ENCODE results near the gene KIAA1671. TPM values are rescaled to one million over a fixed set of nuclear protein-coding genes. Genes with fewer than 3 reads are reported as not detected.
"Not testable (repeated sequence)": the region's sequence is repeated elsewhere in the genome, so short reads cannot be mapped to it uniquely, and the experiment has no call there.

Gene KIAA1671
- 10 to 100 TPM in 4 of 8 experiments, 1 to 10 TPM in 4; 4.2 to 27.9 (median 10.2) TPM for total RNA-seq

DNA sequence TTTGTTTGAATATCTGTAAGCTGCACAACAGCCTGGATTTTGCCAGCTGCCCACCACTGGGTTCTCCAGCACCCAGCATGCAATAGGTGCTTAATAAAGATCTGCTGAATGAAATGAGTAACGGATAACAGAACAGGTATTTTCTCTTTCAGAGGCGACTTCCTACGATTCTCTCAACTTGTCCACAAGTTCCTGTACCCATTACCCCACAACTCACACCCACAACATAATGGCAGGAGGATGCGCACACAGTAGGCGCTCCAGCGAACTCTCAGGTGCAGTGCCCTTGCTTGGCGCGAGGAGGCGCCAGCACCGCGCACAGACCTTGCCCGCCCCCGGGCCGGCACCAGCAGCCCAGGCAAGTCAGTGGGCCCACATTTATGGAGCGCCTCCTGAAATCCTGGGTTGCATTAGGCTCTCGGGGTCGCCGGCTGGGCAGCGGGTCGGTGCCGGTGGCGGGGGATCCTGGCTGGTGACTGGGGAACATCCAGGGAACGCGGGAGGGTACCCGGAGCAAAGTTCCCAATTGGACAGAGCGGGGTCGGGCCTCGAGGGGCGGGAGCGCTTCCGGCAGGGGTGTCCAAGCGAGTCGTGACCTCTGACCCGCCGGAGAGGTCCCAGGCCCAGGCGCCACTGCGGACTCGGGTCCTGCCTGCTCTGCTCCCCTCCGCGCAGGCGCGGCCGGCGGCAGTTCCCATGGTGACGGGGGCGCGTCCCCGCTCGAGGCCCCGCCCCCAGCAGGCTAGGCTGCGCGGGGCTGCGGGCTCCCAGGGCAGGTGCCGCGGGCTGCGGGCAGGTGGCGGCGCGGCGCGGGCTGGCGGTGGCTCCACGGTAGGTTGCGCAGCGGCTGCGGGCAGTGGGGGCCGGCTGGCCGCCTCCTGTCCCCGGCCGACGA is at the start of gene KIAA1671:
Gene KIAA1671, plus strand, starts transcription at position 775 of the 895 bp plus-strand sequence. CDS start 75,284 bp downstream, outside the sequence.
- ATAC-seq (replicated peaks in 6 of 8): peak; percentile 82 to 92 (median 89)
- Histone ChIP-seq H3K4me3 (peak within 1 kb of the TSS; percentile 52 to 76 (median 66)), H3K4me1 (replicated peaks in 1 of 2) (peaks cover 11 to 14% of the 10 kb centered on the region in 2 donors), H3K27ac (peak within 1 kb of the TSS; percentile 30 to 79)
- 0 to 50% (median 27%) methylated on average over 1 to 3 of the region's 71 CpGs; no CpG with 5 or more reads in 4 of the 10 experiments for WGBS, 10 experiments
- in situ Hi-C loops (cut with MboI; ENCODE audit: low pct_unique_long_range_greater_than_20kb in 2 of 9, low sequenced_read_pairs in 9 of 9, unreplicated experiment in 9 of 9): loop anchor here in 2 of 9 experiments (5.0 to 10.0 kb wide), 2 partner anchors 95 to 103 kb away; no protein-coding TSS in a partner anchor

DNA sequence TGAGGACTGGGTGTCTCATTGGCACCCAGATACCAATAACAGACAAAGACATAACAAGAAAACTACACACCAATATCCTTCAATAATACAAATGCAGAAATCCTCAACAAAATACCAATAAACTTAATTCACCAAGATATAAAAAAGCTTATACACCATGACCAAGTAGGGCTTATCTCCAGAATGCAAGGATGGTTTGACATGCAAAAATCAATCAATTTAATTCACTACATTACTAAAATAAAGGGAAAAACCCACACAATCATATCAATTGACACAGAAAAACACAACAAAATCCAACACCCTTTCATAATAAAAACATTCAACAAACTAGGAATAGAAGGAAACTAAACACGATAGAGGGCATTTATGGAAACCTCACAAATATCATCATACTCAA is 46.6 kb upstream of the KIAA1671 start:
- 25 to 100% (median 96%) methylated on average over 1 of the region's 1 CpG; no CpG with 5 or more reads in 4 of the 10 experiments for WGBS, 10 experiments
- no peak for ATAC-seq (replicated peaks in 6 of 8)
- Histone ChIP-seq H3K4me1 (replicated peaks in 1 of 2) (no peaks in the 10 kb centered on the region), H3K4me3 (no peak overlapping the region), H3K27ac (no peak overlapping the region)
- in situ Hi-C loops (cut with MboI; ENCODE audit: low pct_unique_long_range_greater_than_20kb in 2 of 9, low sequenced_read_pairs in 9 of 9, unreplicated experiment in 9 of 9): no loop called here

DNA sequence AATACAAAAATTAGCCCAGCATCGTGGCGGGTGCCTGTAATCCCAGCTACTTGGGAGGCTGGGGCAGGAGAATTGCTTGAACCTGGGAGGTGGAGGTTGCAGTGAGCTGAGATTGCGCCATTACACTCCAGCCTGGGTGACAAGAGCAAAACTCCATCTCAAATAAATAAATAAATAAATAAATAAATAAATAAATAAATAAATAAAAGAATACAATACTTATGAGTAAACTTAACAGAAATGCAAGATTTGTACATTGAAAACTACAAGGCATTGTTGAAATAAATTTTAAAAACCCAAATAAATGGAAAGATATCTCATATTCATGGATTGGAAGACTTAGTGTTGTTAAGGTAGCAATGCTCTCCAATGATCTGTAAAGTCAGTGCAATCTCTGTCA is 45.4 kb upstream of the KIAA1671 start:
- in situ Hi-C loops (cut with MboI; ENCODE audit: low pct_unique_long_range_greater_than_20kb in 2 of 9, low sequenced_read_pairs in 9 of 9, unreplicated experiment in 9 of 9); ATAC-seq (replicated peaks in 6 of 8); H3K4me1 ChIP-seq (replicated peaks in 1 of 2); H3K27ac ChIP-seq; H3K4me3 ChIP-seq: not testable (repeated sequence)
- WGBS, 10 experiments: 13 to 100% (median 83%) methylated on average over 1 to 3 of the region's 3 CpGs; no CpG with 5 or more reads in 1 of the 10 experiments

DNA sequence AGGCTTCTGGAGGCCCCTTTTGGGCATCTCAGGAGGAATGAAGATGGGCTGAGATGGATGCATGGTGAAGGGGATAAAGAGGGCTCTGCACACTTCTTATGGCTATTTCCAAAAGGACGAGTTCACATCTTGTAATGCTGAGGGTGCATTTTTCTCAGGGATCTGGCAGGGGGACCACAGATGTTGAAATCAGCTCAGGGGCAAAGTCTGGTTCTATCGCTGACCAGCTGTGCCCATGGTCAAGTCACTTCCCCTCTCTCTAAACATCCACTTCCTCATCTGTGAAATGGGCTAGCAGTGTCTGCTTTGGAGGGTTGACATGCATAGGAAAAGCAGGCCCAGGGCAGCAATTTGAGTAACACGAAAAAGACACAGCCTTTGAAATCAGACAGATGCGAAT is 32.5 kb upstream of the KIAA1671 start:
- H3K4me1 ChIP-seq (replicated peaks in 1 of 2): no peaks in the 10 kb centered on the region
- WGBS, 10 experiments: 0 to 100% (median 89%) methylated on average over 1 to 4 of the region's 4 CpGs; no CpG with 5 or more reads in 4 of the 10 experiments
- H3K27ac ChIP-seq: no peak overlapping the region
- no peak overlapping the region for H3K4me3 ChIP-seq
- in situ Hi-C loops (cut with MboI; ENCODE audit: low pct_unique_long_range_greater_than_20kb in 2 of 9, low sequenced_read_pairs in 9 of 9, unreplicated experiment in 9 of 9): no loop called here
- ATAC-seq (replicated peaks in 6 of 8): no peak

DNA sequence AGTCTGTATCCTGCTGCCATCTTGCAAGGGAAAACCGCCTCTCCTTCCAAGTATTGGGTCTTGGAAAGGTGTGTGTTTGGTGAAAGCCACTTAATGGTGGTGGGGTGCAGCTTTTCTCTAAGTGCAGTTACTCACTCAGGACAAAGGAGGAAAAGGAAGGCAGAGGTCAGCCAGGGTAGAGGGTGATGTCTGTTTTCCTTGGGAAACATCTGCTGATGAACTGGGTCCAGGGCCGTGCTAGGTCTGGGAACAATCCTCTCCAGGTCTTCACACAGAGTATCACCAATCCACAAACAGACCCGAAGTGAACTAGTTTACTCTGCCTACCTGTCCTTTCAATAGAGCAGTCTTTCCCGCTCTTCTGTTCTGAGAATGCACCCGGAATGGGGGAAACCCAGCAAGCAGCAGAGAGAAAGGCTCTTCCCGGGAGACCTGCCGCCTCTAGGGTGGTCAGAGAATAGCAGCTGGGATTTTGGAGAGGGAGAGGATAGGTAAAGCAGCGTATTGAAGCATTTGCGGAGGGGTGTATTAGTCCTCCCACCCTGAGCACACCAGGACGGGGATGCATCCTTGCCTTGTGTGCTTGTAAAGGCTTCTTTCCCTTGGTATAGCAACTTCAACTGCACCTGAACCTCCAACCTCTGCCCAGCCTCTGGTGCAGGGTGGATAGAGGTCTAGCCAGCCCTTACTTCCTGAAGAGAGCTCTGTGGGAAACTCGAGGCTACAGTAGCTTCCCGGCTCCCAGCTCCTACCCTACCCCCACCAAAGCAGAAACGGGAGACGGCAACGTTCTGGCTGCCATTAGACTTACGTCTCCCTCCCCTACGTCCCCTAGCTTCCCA is 26.7 kb upstream of the KIAA1671 start:
- Histone ChIP-seq H3K4me1 (replicated peaks in 1 of 2) (no peaks in the 10 kb centered on the region), H3K4me3 (no peak overlapping the region), H3K27ac (no peak overlapping the region)
- in situ Hi-C loops (cut with MboI; ENCODE audit: low pct_unique_long_range_greater_than_20kb in 2 of 9, low sequenced_read_pairs in 9 of 9, unreplicated experiment in 9 of 9): loop anchor here in 4 of 9 experiments (25.0 kb wide), 3 partner anchors 111 to 261 kb away; partner anchors contain the start of gene CRYBB3 (in 1 of the 4)
- WGBS, 10 experiments: 15 to 100% (median 65%) methylated on average over 1 to 10 of the region's 17 CpGs
- no peak for ATAC-seq (replicated peaks in 6 of 8)

DNA sequence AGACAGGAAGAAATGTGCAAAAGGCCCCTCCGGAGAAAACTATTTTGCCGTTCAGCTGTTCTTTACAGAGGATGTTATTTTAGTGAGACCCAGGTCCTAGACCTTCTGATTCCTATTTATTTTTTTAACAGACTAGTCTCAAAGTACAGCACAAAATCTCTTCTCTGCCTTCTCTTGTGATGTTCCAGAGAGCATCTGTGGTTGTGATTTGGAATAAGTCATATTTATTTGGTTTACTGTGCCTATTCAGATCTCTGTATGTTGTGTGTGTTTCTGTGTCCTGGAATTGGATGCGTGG is 26.1 kb upstream of the KIAA1671 start:
- in situ Hi-C loops (cut with MboI; ENCODE audit: low pct_unique_long_range_greater_than_20kb in 2 of 9, low sequenced_read_pairs in 9 of 9, unreplicated experiment in 9 of 9): loop anchor here in 4 of 9 experiments (25.0 kb wide), 3 partner anchors 111 to 261 kb away; partner anchors contain the start of gene CRYBB3 (in 1 of the 4)
- no peak overlapping the region for H3K27ac ChIP-seq
- 28 to 100% (median 80%) methylated on average over 1 to 3 of the region's 3 CpGs; no CpG with 5 or more reads in 5 of the 10 experiments for WGBS, 10 experiments
- H3K4me1 ChIP-seq (replicated peaks in 1 of 2): no peaks in the 10 kb centered on the region
- ATAC-seq (replicated peaks in 6 of 8): no peak
- H3K4me3 ChIP-seq: no peak overlapping the region

DNA sequence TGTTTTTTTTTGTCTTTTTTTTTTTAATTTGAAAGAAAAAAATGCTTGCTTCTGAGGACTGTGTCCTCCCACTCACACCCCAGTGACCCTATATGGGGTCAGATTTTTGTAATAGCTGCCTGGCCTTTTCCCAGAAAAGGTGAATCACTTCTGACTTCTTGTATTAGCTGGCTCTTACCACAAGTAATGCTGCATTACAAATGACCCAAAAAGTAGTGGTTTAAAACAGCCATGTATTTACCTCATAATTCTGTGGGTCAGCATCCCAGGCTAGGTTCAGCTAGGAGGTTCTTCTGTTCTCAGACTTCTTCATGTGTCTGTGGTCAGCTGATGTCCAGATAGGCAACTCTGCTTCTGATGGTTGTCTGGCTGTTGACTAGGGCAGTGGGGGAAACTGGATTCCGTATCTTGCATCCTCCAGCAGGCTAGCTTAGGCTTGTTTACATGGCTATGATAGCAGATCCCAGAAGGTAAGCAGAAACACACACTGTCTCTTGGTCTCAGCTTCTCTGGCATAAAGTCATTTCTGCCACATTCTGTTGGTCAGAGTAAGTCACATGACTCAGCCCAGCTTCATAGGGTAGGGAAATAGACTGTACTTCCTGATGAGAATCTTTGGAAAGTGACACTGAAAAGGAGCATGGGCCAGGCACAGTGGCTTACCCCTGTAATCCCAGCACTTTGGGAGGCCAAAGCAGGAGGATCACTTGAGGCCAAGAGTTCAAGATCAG is 25.5 kb upstream of the KIAA1671 start:
- WGBS, 10 experiments: 83 to 100% (median 100%) methylated on average over 1 of the region's 1 CpG; no CpG with 5 or more reads in 6 of the 10 experiments
- Histone ChIP-seq H3K4me3 (no peak overlapping the region), H3K4me1 (replicated peaks in 1 of 2) (no peaks in the 10 kb centered on the region), H3K27ac (no peak overlapping the region)
- in situ Hi-C loops (cut with MboI; ENCODE audit: low pct_unique_long_range_greater_than_20kb in 2 of 9, low sequenced_read_pairs in 9 of 9, unreplicated experiment in 9 of 9): loop anchor here in 4 of 9 experiments (25.0 kb wide), 3 partner anchors 110 to 260 kb away; partner anchors contain the start of gene CRYBB3 (in 1 of the 4)
- peak in 1 of 8 experiments; percentile 25 for ATAC-seq (replicated peaks in 6 of 8)

DNA sequence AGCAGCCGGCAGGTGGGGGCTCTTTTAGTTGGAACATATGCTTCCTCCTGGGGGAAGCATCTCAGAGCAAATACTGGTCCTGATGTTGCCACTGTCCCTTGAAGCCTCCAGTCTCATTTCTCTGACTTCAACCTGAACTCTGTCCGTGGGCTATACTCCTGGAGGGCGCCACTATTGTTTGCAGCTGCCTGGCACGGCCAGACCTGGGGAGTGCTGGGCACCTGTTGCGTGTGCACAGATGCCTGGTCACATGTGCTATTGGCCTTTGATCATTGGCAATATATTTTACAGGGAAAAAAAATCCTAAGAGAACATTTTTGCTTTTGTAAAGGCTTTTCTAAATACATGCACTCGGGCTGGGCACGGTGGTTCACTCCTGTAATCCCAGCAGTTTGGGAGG is 24.2 kb upstream of the KIAA1671 start:
- Histone ChIP-seq H3K4me1 (replicated peaks in 1 of 2) (no peaks in the 10 kb centered on the region), H3K27ac (no peak overlapping the region), H3K4me3 (no peak overlapping the region)
- WGBS, 10 experiments: 0 to 100% (median 78%) methylated on average over 1 to 6 of the region's 7 CpGs; no CpG with 5 or more reads in 2 of the 10 experiments
- in situ Hi-C loops (cut with MboI; ENCODE audit: low pct_unique_long_range_greater_than_20kb in 2 of 9, low sequenced_read_pairs in 9 of 9, unreplicated experiment in 9 of 9): loop anchor here in 4 of 9 experiments (25.0 kb wide), 3 partner anchors 109 to 259 kb away; partner anchors contain the start of gene CRYBB3 (in 1 of the 4)
- ATAC-seq (replicated peaks in 6 of 8): no peak

DNA sequence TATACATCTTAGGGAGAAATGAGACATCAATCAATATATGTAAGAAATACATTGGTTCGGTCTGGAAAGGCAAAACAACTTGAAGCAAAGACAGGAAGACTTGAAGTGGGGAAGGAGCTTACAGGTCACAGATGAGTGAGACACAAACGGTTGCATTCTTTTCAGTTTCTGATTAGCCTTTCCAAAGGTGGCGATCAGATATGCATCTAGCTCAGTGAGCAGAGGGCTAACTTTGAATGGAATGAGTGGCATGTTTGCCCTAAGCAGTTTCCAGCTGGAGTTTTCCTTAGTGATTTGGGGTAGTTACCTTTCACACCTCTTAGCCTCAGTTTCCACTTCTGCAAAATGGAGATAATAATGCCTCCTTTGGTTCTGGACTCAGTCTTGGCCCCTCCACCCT is 21.8 kb upstream of the KIAA1671 start:
- H3K4me3 ChIP-seq: no peak overlapping the region
- WGBS, 10 experiments: 13 to 80% (median 70%) methylated on average over 1 to 3 of the region's 3 CpGs; no CpG with 5 or more reads in 3 of the 10 experiments
- H3K4me1 ChIP-seq (replicated peaks in 1 of 2): no peaks in the 10 kb centered on the region
- ATAC-seq (replicated peaks in 6 of 8): no peak
- in situ Hi-C loops (cut with MboI; ENCODE audit: low pct_unique_long_range_greater_than_20kb in 2 of 9, low sequenced_read_pairs in 9 of 9, unreplicated experiment in 9 of 9): loop anchor here in 4 of 9 experiments (25.0 kb wide), 3 partner anchors 107 to 257 kb away; partner anchors contain the start of gene CRYBB3 (in 1 of the 4)
- no peak overlapping the region for H3K27ac ChIP-seq

DNA sequence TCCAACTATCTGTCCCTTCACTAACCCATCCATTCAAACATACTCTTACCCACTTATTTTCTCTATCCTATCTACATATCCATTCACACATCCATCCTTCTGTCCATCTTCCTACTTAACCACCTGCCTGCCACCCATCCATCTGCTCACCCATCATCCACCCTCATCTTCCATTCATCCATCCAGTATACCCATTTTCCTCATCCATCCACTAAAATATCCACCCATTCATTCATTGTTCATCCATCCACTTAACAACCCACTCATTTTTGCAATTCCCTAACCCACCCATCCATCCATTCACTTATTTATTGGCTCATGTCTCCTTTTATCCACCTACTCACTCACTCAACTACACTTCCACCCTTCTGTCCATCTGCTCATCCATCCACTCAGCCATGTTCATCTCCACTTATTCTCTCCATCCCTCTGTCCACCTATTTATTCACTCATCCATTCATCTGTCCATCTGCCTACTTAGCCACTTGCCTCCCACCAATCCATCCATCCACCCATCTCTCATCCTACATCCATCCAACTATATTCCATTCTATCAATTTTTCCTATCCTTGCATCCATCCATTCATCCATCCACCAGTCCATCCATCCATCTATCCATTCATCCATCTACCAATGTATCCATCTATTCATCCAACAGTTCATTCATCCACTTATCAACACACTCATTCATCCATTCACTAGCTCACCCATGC is 16.6 kb upstream of the KIAA1671 start:
- H3K27ac ChIP-seq: no peak overlapping the region
- peaks cover 0 to 4% of the 10 kb centered on the region in 2 donors for H3K4me1 ChIP-seq (replicated peaks in 1 of 2)
- in situ Hi-C loops (cut with MboI; ENCODE audit: low pct_unique_long_range_greater_than_20kb in 2 of 9, low sequenced_read_pairs in 9 of 9, unreplicated experiment in 9 of 9): loop anchor here in 4 of 9 experiments (25.0 kb wide), 3 partner anchors 101 to 251 kb away; partner anchors contain the start of gene CRYBB3 (in 1 of the 4)
- no peak for ATAC-seq (replicated peaks in 6 of 8)
- no peak overlapping the region for H3K4me3 ChIP-seq

DNA sequence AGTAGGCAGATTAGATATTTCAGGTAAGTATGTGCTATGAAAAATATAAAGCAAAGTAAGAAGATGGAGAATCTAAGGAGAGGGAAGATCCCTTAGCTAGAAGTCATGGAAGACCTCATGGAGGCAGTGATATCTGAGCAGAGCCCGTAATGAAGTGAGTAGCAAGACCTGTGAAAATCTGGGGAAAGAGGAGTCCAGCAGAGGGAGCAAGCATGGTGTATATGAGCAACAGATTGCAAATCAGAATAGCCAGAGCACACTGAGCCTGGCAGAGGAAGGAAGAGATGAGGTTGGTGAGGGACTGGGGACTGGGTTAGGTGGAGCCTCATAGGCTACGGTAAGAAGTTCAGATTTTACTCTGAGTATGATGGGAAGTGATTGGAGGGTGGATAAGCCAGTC is 15.4 kb upstream of the KIAA1671 start:
- no peak overlapping the region for H3K4me3 ChIP-seq
- ATAC-seq (replicated peaks in 6 of 8): peak in 3 of 8 experiments; percentile 63 to 81 (median 69)
- no peak overlapping the region for H3K27ac ChIP-seq
- peaks cover 0 to 4% of the 10 kb centered on the region in 2 donors for H3K4me1 ChIP-seq (replicated peaks in 1 of 2)
- in situ Hi-C loops (cut with MboI; ENCODE audit: low pct_unique_long_range_greater_than_20kb in 2 of 9, low sequenced_read_pairs in 9 of 9, unreplicated experiment in 9 of 9): loop anchor here in 4 of 9 experiments (25.0 kb wide), 3 partner anchors 100 to 250 kb away; partner anchors contain the start of gene CRYBB3 (in 1 of the 4)
- WGBS, 10 experiments: 0 to 54% (median 25%) methylated on average over 1 to 2 of the region's 2 CpGs; no CpG with 5 or more reads in 1 of the 10 experiments
